Measurements from ENCODE around the gene INTS6. TPM values are rescaled to one million over a fixed set of nuclear protein-coding genes. Genes with fewer than 3 reads are reported as not detected.

The INTS6 gene
- polyA plus RNA-seq, 4 donors: 31.7 to 41.1 (median 36.0) TPM

GRCh38 chr13:51457086-51457815 lies 4.4 kb upstream of the INTS6 start:
- no peak for DNase-seq (ENCODE audit: low read depth in 4 of 4, low spot score in 3 of 4)

- no peak for DNase-seq (ENCODE audit: low read depth in 4 of 4, low spot score in 3 of 4)
Measured at GRCh38 chr13:51456510-51456909, 3.7 kb upstream of the INTS6 start.

GRCh38 chr13:51455532-51455931 lies 2.7 kb upstream of the INTS6 start:
- no peak for DNase-seq (ENCODE audit: low read depth in 4 of 4, low spot score in 3 of 4)

GRCh38 chr13:51453959-51454703 lies 1.3 kb upstream of the INTS6 start:
- peak in 2 of 4 donors; percentile 8 to 21 for DNase-seq (ENCODE audit: low read depth in 4 of 4, low spot score in 3 of 4)

- peak in 3 of 4 donors; percentile 65 to 72 (median 71) for DNase-seq (ENCODE audit: low read depth in 4 of 4, low spot score in 3 of 4)
Measured at GRCh38 chr13:51453207-51453958, 547 bp upstream of the INTS6 start.

GRCh38 chr13:51451467-51452360 lies 1.1 kb downstream of the INTS6 start:
- peak; percentile 49 to 58 (median 54) for DNase-seq (ENCODE audit: low read depth in 4 of 4, low spot score in 3 of 4)

GRCh38 chr13:51451134-51451466 lies 1.7 kb downstream of the INTS6 start:
- no peak for DNase-seq (ENCODE audit: low read depth in 4 of 4, low spot score in 3 of 4)

GRCh38 chr13:51449018-51449417 lies 3.8 kb downstream of the INTS6 start:
- DNase-seq (ENCODE audit: low read depth in 4 of 4, low spot score in 3 of 4): no peak

GRCh38 chr13:51444922-51445321 lies 7.9 kb downstream of the INTS6 start:
- peak in 1 of 4 donors; percentile 18 for DNase-seq (ENCODE audit: low read depth in 4 of 4, low spot score in 3 of 4)

- no peak for DNase-seq (ENCODE audit: low read depth in 4 of 4, low spot score in 3 of 4)
Measured at GRCh38 chr13:51440381-51440780, 12.5 kb downstream of the INTS6 start.

- DNase-seq (ENCODE audit: low read depth in 4 of 4, low spot score in 3 of 4): no peak
Measured at GRCh38 chr13:51437550-51438127, 15.2 kb downstream of the INTS6 start.

GRCh38 chr13:51435002-51435578 lies 17.7 kb downstream of the INTS6 start:
- DNase-seq (ENCODE audit: low read depth in 4 of 4, low spot score in 3 of 4): no peak

GRCh38 chr13:51432576-51432975 lies 20.3 kb downstream of the INTS6 start:
- no peak for DNase-seq (ENCODE audit: low read depth in 4 of 4, low spot score in 3 of 4)

- DNase-seq (ENCODE audit: low read depth in 4 of 4, low spot score in 3 of 4): no peak
Measured at GRCh38 chr13:51426982-51427381, 25.9 kb downstream of the INTS6 start.

- no peak for DNase-seq (ENCODE audit: low read depth in 4 of 4, low spot score in 3 of 4)
Measured at GRCh38 chr13:51425410-51426042, 27.3 kb downstream of the INTS6 start.

- no peak for DNase-seq (ENCODE audit: low read depth in 4 of 4, low spot score in 3 of 4)
Measured at GRCh38 chr13:51423766-51424165, 29.1 kb downstream of the INTS6 start.

GRCh38 chr13:51422484-51422883 lies 30.4 kb downstream of the INTS6 start:
- no peak for DNase-seq (ENCODE audit: low read depth in 4 of 4, low spot score in 3 of 4)

GRCh38 chr13:51420681-51421490 lies 31.9 kb downstream of the INTS6 start:
- DNase-seq (ENCODE audit: low read depth in 4 of 4, low spot score in 3 of 4): no peak

Data from left renal pelvis (tissue), 4 donors.